IPS DF 6.9 (cell line): ENCODE measurements around the gene GDF9.
"Not testable (repeated sequence)": the region's sequence is repeated elsewhere in the genome, so short reads cannot be mapped to it uniquely, and the experiment has no call there.

Source experiments
- DNase-seq: peaks from one replicate; pipeline ENCODE4 v3.0.0-alpha.2; 2013; ENCODE audit warnings: low read depth, low spot score
- H3K27ac ChIP-seq: one replicate; pipeline ENCODE4 v1.5.1; 2013; ENCODE audit warnings: low read length, control low read depth
- H3K27me3 ChIP-seq: 2 replicates; pipeline ENCODE4 v1.6.1; 2013; ENCODE audit warnings: mild to moderate bottlenecking, low read length; ENCODE audit not compliant: control insufficient read depth, insufficient read depth
- H3K36me3 ChIP-seq: 2 replicates; pipeline ENCODE4 v1.6.1; 2013; ENCODE audit warnings: low read length; ENCODE audit not compliant: control insufficient read depth, insufficient read depth
- H3K4me1 ChIP-seq: 2 replicates; pipeline ENCODE4 v1.6.1; 2013; ENCODE audit warnings: low read length; ENCODE audit not compliant: control insufficient read depth, insufficient read depth
- H3K4me3 ChIP-seq: 2 replicates; pipeline ENCODE4 v1.5.1; 2013; ENCODE audit warnings: mild to moderate bottlenecking, low read length
- H3K9me3 ChIP-seq: 2 replicates; pipeline ENCODE4 v1.6.1; 2013; ENCODE audit warnings: low read length, inconsistent platforms; ENCODE audit not compliant: control insufficient read depth, insufficient read depth
- WGBS: extraction: QIAGEN DNeasy Blood & Tissue Kit; methylation state at CpG from one replicate; pipeline ENCODE4 v1.1.7; 2013; ENCODE audit warnings: mixed read lengths, missing lambda C conversion rate; ENCODE audit not compliant: insufficient read length, insufficient coverage; 5-methylcytosine and 5-hydroxymethylcytosine counted together

Gene GDF9

DNA sequence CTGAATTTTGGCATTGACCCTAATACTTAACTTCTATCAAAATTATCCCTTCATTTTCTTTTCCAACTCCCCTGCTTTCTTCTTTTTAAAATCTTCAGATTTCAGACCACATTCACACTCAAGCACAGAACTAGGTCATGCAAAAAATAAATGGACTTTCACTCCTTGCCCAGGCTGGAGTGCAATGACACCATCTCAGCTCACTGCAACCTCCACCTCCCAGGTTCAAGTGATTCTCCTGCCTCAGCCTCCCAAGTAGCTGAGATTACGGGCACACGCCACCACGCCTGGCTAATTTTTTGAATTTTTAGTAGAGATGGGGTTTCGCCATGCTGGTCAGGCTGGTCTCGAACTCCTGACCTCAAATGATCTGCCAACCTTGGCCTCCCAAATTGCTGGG, 11.3 kb downstream of the GDF9 start:
- not testable (repeated sequence) for DNase-seq, H3K27me3 ChIP-seq, H3K4me1 ChIP-seq, H3K27ac ChIP-seq, H3K9me3 ChIP-seq, H3K4me3 ChIP-seq, H3K36me3 ChIP-seq
- no CpG with 5 or more reads among the region's 5 CpGs for WGBS

DNA sequence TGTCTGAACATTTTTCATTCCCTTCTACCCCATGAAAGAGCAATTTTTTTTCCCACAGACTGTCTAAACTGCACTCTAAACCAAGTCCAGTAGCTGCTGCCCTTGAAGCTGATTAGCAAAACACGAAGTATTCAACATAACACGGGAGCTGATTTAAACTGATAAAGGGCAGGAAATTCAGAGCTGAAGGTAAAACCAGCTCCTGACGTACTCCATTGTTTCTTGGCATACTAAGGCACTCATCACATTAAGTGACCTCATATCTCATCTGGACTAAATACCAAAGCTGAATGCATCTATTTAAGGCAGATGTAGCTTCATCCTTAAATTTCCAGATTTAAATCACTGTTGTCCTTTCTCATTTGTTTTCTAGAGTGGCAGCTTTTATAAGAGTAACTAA, 12.0 kb downstream of the GDF9 start:
- Histone ChIP-seq H3K4me3 (no peak overlapping the region), H3K27me3 (no peaks in the 10 kb centered on the region), H3K36me3 (no peaks in the 10 kb centered on the region), H3K9me3 (no peaks in the 10 kb centered on the region), H3K4me1 (no peaks in the 10 kb centered on the region), H3K27ac (no peak overlapping the region)
- no CpG with 5 or more reads among the region's 3 CpGs for WGBS
- no peak for DNase-seq

DNA sequence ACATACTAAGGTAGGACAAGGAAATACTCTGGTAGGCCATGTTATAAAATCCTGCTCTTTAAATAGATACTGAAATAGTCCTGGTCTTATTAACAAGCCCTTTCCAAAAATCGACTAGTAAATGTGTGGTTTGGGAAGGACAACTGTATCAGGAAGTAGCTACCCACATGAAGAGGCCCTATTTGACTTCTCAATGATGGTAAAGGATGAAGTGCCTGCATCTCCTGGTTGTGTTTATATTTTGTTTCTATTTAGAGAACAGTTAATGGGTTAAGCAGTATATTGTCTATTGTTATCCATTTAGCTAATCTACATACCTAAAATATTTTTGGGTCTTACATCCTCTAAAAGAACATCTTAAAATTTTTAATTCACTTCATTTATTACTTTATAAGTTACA, 12.5 kb downstream of the GDF9 start:
- no peak overlapping the region for H3K27ac ChIP-seq
- H3K9me3 ChIP-seq, result no peaks in the 10 kb centered on the region
- H3K36me3 ChIP-seq, result no peaks in the 10 kb centered on the region
- DNase-seq, result no peak
- H3K27me3 ChIP-seq, result no peaks in the 10 kb centered on the region
- H3K4me3 ChIP-seq, result no peak overlapping the region
- no peaks in the 10 kb centered on the region for H3K4me1 ChIP-seq
- WGBS, result no CpG with 5 or more reads among the region's 1 CpG

DNA sequence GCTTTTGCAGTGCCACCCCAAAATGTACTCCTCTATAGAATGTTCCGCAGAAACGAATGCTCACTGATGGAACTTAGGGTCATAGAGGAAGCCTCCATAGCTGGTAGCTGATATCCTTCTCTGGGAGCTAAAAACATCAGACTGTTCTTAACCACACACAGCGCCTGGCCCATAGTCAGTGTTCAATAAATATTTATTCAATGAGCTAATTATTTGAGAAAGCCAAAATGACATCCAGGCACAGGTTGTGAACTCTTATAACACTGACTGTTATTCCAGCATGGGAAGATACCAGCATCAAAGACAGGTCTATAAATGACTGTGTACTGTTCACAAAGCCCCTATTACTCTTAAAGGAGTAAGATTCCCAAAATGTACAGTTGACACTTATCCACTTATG, 12.9 kb downstream of the GDF9 start:
- no CpG with 5 or more reads among the region's 3 CpGs for WGBS

DNA sequence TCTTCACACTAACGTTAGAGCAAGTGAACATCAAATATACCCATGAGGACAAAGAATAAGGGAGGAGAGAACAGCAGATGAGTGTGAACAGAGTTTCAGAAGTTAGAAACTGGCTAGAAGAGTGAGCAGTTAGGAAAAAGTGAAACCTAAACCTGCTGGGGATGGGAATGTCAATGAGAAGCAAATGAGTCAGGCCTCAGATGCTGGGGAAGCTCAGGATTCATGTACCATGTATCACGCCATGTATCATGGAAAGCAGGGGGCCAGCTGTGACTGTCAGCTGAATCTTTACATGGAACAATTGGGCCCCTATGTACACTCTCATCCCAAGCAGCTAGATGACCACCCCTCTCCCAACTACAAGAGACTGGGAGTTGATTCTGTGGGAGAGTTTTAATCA, 16.2 kb downstream of the GDF9 start:
- Histone ChIP-seq H3K4me1 (no peaks in the 10 kb centered on the region), H3K9me3 (no peaks in the 10 kb centered on the region), H3K27me3 (no peaks in the 10 kb centered on the region), H3K4me3 (no peak overlapping the region), H3K36me3 (no peaks in the 10 kb centered on the region), H3K27ac (no peak overlapping the region)
- no CpG with 5 or more reads among the region's 2 CpGs for WGBS
- DNase-seq, result no peak

More for the DNA sequence above, 12.9 kb downstream of the GDF9 start:
- Histone ChIP-seq H3K27ac (no peak overlapping the region), H3K4me1 (no peaks in the 10 kb centered on the region), H3K4me3 (no peak overlapping the region), H3K27me3 (no peaks in the 10 kb centered on the region), H3K36me3 (no peaks in the 10 kb centered on the region), H3K9me3 (no peaks in the 10 kb centered on the region)
- DNase-seq, result no peak

DNA sequence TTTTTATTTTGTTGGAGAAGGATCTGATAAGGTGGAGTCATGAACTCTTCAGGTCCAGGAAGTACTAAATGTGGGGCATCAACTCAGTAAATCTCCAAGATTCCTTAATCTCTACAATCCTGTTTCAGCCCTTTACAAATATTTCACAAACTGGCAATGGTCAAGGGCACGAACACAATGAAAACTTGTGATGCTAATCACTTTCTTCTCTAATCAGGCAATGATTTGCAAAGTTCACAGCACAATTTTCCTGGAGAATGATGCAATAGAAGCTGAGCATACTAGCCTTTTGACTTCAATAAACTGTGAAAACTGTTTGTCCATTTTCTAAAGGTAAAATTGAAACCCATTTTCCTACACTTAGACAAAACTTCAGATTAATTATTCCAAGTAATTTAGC, 16.9 kb downstream of the GDF9 start:
- Histone ChIP-seq H3K27ac (no peak overlapping the region), H3K4me3 (no peak overlapping the region), H3K36me3 (no peaks in the 10 kb centered on the region), H3K27me3 (no peaks in the 10 kb centered on the region), H3K9me3 (no peaks in the 10 kb centered on the region), H3K4me1 (no peaks in the 10 kb centered on the region)
- WGBS, result no CpG with 5 or more reads among the region's 1 CpG
- DNase-seq, result no peak

DNA sequence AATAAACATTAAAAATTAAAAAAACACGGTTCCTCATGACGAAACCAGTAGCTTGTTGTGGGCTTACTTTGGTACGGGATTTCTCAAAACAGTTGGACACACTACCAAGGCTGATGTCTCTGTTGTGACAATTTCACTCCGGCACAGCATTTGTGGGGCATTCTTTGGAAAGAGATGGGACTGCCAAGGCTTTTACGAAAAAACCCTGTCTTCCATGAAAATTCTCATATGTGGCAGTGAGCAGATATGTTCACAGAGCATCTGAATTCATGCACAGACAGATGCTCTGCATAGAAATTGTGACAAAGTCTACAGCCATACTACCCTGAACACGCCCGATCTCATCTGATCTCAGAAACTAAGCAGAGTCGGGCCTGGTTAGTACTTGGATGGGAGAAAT, 18.0 kb downstream of the GDF9 start:
- H3K4me3 ChIP-seq, result no peak overlapping the region
- no peaks in the 10 kb centered on the region for H3K9me3 ChIP-seq
- no peak overlapping the region for H3K27ac ChIP-seq
- DNase-seq, result no peak
- no peaks in the 10 kb centered on the region for H3K27me3 ChIP-seq
- no peaks in the 10 kb centered on the region for H3K36me3 ChIP-seq
- no CpG with 5 or more reads among the region's 8 CpGs for WGBS
- H3K4me1 ChIP-seq, result no peaks in the 10 kb centered on the region

DNA sequence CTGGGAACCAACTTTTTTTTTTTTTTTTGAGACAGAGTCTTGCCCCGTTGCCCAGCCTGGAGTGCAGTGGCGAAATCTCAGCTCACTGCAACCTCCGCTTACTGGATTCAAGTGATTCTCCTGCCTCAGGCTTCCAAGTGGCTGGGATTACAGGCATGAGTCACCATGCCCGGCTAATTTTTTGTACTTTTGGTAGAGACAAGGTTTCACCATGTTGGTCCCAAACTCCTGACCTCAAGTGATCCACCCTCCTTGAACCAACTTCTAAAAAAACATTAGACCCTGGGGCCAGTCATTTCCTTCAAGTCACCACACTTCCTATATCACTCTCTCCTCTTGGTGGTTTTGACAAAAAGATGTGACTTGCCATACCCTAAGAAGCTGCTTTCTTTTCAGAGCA, 25.0 kb downstream of the GDF9 start:
- no peak for DNase-seq
- WGBS, result no CpG with 5 or more reads among the region's 4 CpGs
- Histone ChIP-seq H3K4me1 (no peaks in the 10 kb centered on the region), H3K9me3 (no peaks in the 10 kb centered on the region), H3K4me3 (no peak overlapping the region), H3K27ac (no peak overlapping the region), H3K36me3 (no peaks in the 10 kb centered on the region), H3K27me3 (no peaks in the 10 kb centered on the region)

DNA sequence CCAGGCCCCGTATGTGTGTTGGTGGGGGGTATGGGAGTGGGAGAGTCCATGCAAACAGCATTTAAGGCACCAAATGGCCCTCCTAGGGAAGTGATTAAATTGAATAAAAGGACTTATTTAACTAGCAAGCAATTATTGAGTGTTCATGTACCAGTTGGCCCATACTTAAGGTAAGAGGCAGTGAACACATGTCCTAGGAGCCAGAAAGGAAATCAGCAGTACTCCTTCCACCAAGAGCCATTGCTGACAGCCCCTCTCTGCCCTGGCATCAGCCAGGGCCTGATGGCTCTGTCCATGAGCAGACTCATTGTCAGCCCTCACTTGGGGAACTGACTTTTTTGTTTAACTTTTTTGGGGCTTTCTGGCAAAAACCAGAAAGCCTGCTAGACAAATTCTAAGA, 25.4 kb downstream of the GDF9 start:
- Histone ChIP-seq H3K4me3 (no peak overlapping the region), H3K27ac (no peak overlapping the region), H3K4me1 (no peaks in the 10 kb centered on the region), H3K36me3 (no peaks in the 10 kb centered on the region), H3K9me3 (no peaks in the 10 kb centered on the region), H3K27me3 (no peaks in the 10 kb centered on the region)
- no CpG with 5 or more reads among the region's 1 CpG for WGBS
- no peak for DNase-seq

DNA sequence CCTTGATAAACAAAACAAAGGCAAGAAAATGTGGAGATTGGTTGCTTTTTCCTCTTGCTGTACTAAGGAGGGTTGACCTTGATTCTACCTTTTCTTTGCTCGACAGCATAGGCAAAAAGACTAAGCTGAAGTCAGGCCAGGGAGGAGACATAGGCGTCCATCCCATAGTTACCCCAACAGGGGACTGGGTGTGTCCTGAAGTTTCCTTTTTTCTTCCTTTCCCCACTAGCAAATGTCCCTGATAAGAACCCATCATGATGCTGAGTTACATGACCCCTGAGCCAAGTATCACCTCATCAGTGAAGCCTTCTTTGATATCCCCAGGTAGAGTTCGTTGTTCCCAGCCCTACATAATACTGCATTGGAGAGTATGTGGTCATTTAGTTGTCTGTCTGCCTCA, 26.0 kb downstream of the GDF9 start:
- WGBS, result no CpG with 5 or more reads among the region's 3 CpGs
- no peaks in the 10 kb centered on the region for H3K36me3 ChIP-seq
- DNase-seq, result no peak
- no peaks in the 10 kb centered on the region for H3K9me3 ChIP-seq
- H3K27ac ChIP-seq, result no peak overlapping the region
- no peaks in the 10 kb centered on the region for H3K27me3 ChIP-seq
- H3K4me3 ChIP-seq, result no peak overlapping the region
- H3K4me1 ChIP-seq, result no peaks in the 10 kb centered on the region

DNA sequence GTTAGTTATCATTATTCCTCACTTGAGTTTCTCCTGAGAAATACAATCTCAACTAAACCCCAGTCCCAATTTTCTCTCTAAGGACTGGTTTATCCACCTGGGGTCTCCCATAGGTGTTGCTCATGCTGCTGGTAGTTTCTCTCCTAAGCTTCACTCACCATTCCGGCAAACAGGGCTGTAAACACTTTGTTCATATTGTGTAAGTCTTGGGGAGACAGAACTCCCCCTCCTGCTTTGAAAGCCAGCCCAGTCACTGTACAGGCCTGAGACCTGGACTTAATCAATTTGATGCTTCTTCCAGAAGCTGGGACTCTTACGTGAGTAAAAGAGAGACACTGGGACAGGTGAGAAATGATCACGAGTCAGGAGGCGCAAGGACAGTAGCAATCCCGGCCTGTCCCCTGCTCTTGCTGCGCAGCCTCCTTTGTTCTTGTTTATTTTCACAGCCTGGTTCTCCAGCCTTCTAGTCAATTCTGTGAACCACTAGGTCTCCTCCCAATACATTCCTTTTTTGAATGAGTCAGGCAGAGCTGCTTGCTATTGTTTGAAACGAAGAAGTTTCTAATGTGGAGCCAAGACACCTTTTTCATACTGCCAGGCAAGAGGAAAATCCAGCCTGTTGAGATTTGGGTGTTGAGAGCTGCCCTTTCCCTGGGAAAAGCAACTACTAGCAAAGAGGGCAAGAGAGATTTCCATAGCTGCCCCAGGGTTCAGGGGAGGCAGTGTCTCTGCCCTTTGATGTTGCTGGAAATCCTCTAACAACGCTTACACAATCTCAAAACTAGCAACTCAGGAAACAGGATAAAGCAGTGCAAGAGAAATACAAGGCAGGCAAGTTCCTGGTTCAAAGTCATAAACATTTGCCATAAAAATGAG, 26.6 kb downstream of the GDF9 start:
- Histone ChIP-seq H3K4me1 (no peaks in the 10 kb centered on the region), H3K9me3 (no peaks in the 10 kb centered on the region), H3K27me3 (no peaks in the 10 kb centered on the region), H3K4me3 (no peak overlapping the region), H3K36me3 (no peaks in the 10 kb centered on the region), H3K27ac (no peak overlapping the region)
- no CpG with 5 or more reads among the region's 8 CpGs for WGBS
- DNase-seq, result no peak
